Activated naive CD4-positive, alpha-beta T cell treated with anti-CD3 and anti-CD28 coated beads, Interleukin-2, amount 10 ng/mL, durations not matched to agents 7 days and 5 days (primary cell): ENCODE data around the gene MTUS2.

ENCODE experiments used
- CTCF ChIA-PET: fragments of 350-600 bp; sonication (Branson Sonifier 250); formaldehyde crosslinking; loops from one replicate; lab custom pipeline; 2021; ENCODE audit warnings: antibody characterized with exemption; lab: Charles Lee
- DNase-seq: peaks from one replicate; pipeline ENCODE4 v3.0.0-alpha.2; 2020
- H3K27ac Mint-ChIP-seq: one replicate; pipeline ENCODE4 v1.8.0; 2021; ENCODE audit warnings: mild to moderate bottlenecking, moderate library complexity, mixed read lengths
- H3K27me3 Mint-ChIP-seq: one replicate; pipeline ENCODE4 v1.8.0; 2021; ENCODE audit warnings: mild to moderate bottlenecking, mixed read lengths
- H3K36me3 Mint-ChIP-seq: one replicate; pipeline ENCODE4 v1.8.0; 2021; ENCODE audit warnings: mixed read lengths
- H3K4me1 Mint-ChIP-seq: one replicate; pipeline ENCODE4 v1.8.0; 2021; ENCODE audit warnings: mixed read lengths
- H3K4me3 Mint-ChIP-seq: one replicate; pipeline ENCODE4 v1.8.0; 2021; ENCODE audit warnings: mild to moderate bottlenecking, moderate library complexity, mixed read lengths
- H3K9me3 Mint-ChIP-seq: one replicate; pipeline ENCODE4 v1.8.0; 2021; ENCODE audit warnings: mixed read lengths

MTUS2 gene

GRCh38 chr13:29496241-29496712, 676.1 kb downstream of the MTUS2 start:
- no peak for DNase-seq
- Mint-ChIP-seq H3K27me3 (peaks cover 32% of the 10 kb centered on the region), H3K9me3 (no peaks in the 10 kb centered on the region), H3K4me3 (no peak overlapping the region), H3K4me1 (peaks cover 7% of the 10 kb centered on the region), H3K36me3 (no peaks in the 10 kb centered on the region), H3K27ac (no peak overlapping the region)
- CTCF ChIA-PET: interaction anchor here (1.0 kb wide), 1 partner anchor 212 kb away, joined by 5 read pairs; no protein-coding TSS in a partner anchor

- CTCF ChIA-PET: interaction anchor here (1.0 kb wide), 1 partner anchor 211 kb away, joined by 5 read pairs; no protein-coding TSS in a partner anchor
- no peaks in the 10 kb centered on the region for H3K36me3 Mint-ChIP-seq
- no peak for DNase-seq
- H3K4me3 Mint-ChIP-seq: no peak overlapping the region
- H3K4me1 Mint-ChIP-seq: peaks cover 7% of the 10 kb centered on the region
- no peaks in the 10 kb centered on the region for H3K9me3 Mint-ChIP-seq
- no peak overlapping the region for H3K27ac Mint-ChIP-seq
- peaks cover 34% of the 10 kb centered on the region for H3K27me3 Mint-ChIP-seq
Observed at GRCh38 chr13:29497137-29497654, 677.1 kb downstream of the MTUS2 start.

DNA sequence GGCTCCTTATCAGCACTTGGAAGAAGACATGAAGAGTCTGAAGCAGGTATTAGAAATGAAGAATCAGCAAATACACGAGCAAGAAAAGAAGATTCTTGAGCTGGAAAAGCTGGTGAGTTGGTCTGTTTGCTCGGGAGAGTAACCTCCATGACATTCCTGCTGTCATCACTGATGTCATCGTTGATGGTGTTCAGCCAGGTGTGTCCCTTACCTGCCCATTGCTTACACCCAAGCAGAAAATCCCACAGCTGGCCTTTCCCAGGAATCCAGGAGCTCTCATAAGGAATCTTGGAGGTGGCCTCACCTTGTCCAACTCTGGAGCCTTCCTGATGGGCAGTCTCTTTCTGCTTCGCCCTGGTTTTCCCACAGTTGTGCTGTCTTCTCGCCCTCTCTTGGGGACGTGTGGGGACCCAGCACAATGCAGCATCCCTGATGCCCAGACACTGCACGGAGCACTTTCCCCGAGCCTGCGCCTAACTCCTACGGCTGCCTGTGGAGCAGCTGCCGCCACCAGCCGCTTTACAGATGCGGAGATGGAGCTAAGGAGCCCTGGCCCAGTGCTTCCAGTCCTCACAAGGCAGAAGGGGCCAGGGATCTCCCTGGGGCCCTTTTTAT, 678.4 kb downstream of the MTUS2 start:
- Mint-ChIP-seq H3K27me3 (peaks cover 44% of the 10 kb centered on the region), H3K4me3 (no peak overlapping the region), H3K9me3 (no peaks in the 10 kb centered on the region), H3K27ac (no peak overlapping the region), H3K4me1 (peaks cover 7% of the 10 kb centered on the region), H3K36me3 (no peaks in the 10 kb centered on the region)
- CTCF ChIA-PET: interaction anchor here (2.2 kb wide), 1 partner anchor 9 kb away, joined by 9 read pairs; no protein-coding TSS in a partner anchor
- DNase-seq: no peak

DNA sequence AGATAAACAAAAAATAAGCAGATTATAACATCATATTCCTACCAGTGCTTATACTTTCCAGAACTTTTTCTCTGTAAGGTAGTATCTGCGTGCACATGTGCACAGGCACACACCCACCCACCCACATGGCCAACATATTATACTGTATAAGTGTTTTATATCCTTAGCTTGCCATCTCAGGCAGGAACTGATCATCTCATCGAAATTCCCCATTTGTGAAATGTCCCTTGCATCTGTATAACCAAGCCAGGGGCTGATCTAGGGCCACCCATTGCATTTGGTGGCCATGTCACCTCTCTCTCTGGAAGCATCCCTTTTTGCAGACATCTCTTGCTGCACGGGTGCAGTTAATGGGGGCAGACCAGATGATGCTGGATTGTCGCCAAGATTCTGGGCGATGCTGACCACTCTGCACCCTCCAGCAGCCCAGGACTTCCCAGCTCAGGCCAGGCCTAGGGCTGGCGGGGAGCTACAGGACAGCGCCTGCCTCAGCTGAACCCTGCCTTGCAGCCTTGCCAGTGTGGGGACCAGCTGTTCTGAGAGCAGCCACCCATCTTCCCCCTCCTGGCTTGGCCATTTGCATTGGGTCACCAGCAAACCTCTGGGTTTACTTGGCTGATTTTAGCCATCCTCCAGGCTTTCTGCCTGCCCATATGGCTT, 679.5 kb downstream of the MTUS2 start:
- DNase-seq: no peak
- Mint-ChIP-seq H3K4me3 (no peak overlapping the region), H3K27me3 (peaks cover 48% of the 10 kb centered on the region), H3K36me3 (no peaks in the 10 kb centered on the region), H3K4me1 (peaks cover 7% of the 10 kb centered on the region), H3K27ac (no peak overlapping the region), H3K9me3 (no peaks in the 10 kb centered on the region)
- CTCF ChIA-PET: interaction anchor here (2.2 kb wide), 1 partner anchor 8 kb away, joined by 9 read pairs; no protein-coding TSS in a partner anchor

DNA sequence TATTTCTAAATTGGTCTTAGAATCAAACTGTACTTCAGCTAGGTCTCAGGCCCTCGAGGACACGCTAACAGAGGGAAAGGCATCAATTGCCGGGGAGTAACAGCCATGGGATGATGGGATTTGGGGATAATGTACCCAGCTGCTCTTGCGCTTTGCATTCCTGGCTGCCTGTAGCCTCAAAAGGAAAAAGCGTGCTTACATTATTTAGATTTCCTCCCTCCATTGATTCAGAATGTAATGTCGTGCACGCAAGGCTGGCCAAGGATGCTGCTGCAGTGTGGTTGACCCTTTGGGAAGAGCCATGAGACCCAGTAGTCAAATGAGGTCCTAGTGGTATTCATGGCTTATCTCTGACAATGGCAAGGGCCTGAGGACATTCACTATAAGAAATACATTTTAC, 680.2 kb downstream of the MTUS2 start:
- H3K9me3 Mint-ChIP-seq: no peaks in the 10 kb centered on the region
- DNase-seq: no peak
- H3K27me3 Mint-ChIP-seq: peaks cover 48% of the 10 kb centered on the region
- H3K4me3 Mint-ChIP-seq: no peak overlapping the region
- CTCF ChIA-PET: interaction anchor here (2.2 kb wide), 1 partner anchor 7 kb away, joined by 9 read pairs; no protein-coding TSS in a partner anchor
- H3K27ac Mint-ChIP-seq: no peak overlapping the region
- peaks cover 7% of the 10 kb centered on the region for H3K4me1 Mint-ChIP-seq
- no peaks in the 10 kb centered on the region for H3K36me3 Mint-ChIP-seq

DNA sequence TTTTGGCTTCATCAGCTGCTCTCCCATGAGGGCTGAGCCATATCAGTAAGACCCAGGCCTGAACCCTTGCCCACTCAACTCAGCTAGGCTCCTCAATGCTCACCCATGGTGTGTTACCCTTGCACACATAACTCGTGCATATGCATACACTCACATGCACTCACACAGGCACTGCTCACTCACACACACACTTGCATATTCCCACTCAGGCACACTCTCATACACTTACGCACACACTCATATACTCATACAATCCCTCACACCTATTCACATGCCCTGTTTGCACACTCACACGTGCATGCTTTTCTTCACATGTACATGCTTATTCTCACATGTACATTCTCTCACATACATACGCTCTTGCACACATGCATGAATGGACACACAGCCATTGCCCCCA, 681.5 kb downstream of the MTUS2 start:
- CTCF ChIA-PET: interaction anchor here (0.9 kb wide), 1 partner anchor 212 kb away, joined by 3 read pairs; no protein-coding TSS in a partner anchor
- H3K9me3 Mint-ChIP-seq: no peaks in the 10 kb centered on the region
- H3K36me3 Mint-ChIP-seq: no peaks in the 10 kb centered on the region
- peaks cover 38% of the 10 kb centered on the region for H3K27me3 Mint-ChIP-seq
- DNase-seq: no peak
- H3K4me1 Mint-ChIP-seq: no peaks in the 10 kb centered on the region
- no peak overlapping the region for H3K4me3 Mint-ChIP-seq
- no peak overlapping the region for H3K27ac Mint-ChIP-seq

GRCh38 chr13:29502391-29503008, 682.4 kb downstream of the MTUS2 start:
- Mint-ChIP-seq H3K4me3 (no peak overlapping the region), H3K4me1 (no peaks in the 10 kb centered on the region), H3K36me3 (no peaks in the 10 kb centered on the region), H3K27me3 (peaks cover 30% of the 10 kb centered on the region), H3K9me3 (no peaks in the 10 kb centered on the region), H3K27ac (no peak overlapping the region)
- no peak for DNase-seq
- CTCF ChIA-PET: interaction anchor here (0.9 to 3.4 kb wide), 2 partner anchors 206 to 211 kb away, joined by 3 to 15 read pairs; no protein-coding TSS in a partner anchor

- H3K27me3 Mint-ChIP-seq: peaks cover 29% of the 10 kb centered on the region
- no peak overlapping the region for H3K4me3 Mint-ChIP-seq
- CTCF ChIA-PET: interaction anchor here (0.8 to 3.4 kb wide), 3 partner anchors 32 to 213 kb away, joined by 3 to 15 read pairs (median 4); no protein-coding TSS in a partner anchor
- no peak overlapping the region for H3K27ac Mint-ChIP-seq
- H3K36me3 Mint-ChIP-seq: no peaks in the 10 kb centered on the region
- no peaks in the 10 kb centered on the region for H3K9me3 Mint-ChIP-seq
- DNase-seq: peak; percentile 29
- H3K4me1 Mint-ChIP-seq: no peaks in the 10 kb centered on the region
Observed at GRCh38 chr13:29503041-29503837, 683.1 kb downstream of the MTUS2 start.

DNA sequence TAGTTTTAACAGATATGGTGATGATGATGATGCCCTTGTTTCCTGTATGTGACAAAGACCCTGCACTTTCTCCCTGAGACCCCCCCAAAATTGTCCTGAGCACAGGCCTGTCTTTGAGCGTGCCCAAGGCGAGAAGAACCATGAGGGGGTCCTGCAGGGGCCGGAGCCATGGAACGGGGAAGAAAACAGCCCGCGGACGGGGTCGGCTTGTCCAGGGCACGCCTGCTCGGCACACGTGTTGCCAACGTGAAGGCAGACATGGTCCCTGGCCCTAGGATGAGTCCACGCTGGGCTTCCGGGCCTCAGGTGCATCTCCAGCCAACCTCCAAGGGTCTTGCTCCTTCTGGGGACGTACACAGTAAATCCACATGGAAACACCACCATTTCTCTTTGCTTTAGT, 684.6 kb downstream of the MTUS2 start:
- no peak for DNase-seq
- no peaks in the 10 kb centered on the region for H3K4me1 Mint-ChIP-seq
- no peaks in the 10 kb centered on the region for H3K36me3 Mint-ChIP-seq
- H3K27me3 Mint-ChIP-seq: peaks cover 17% of the 10 kb centered on the region
- CTCF ChIA-PET: interaction anchor here (3.4 kb wide), 1 partner anchor 204 kb away, joined by 15 read pairs; no protein-coding TSS in a partner anchor
- no peak overlapping the region for H3K27ac Mint-ChIP-seq
- no peak overlapping the region for H3K4me3 Mint-ChIP-seq
- no peaks in the 10 kb centered on the region for H3K9me3 Mint-ChIP-seq

GRCh38 chr13:29505511-29505910, 685.4 kb downstream of the MTUS2 start:
- peaks cover 15% of the 10 kb centered on the region for H3K27me3 Mint-ChIP-seq
- no peak for DNase-seq
- no peaks in the 10 kb centered on the region for H3K36me3 Mint-ChIP-seq
- no peaks in the 10 kb centered on the region for H3K9me3 Mint-ChIP-seq
- no peaks in the 10 kb centered on the region for H3K4me1 Mint-ChIP-seq
- no peak overlapping the region for H3K27ac Mint-ChIP-seq
- H3K4me3 Mint-ChIP-seq: no peak overlapping the region
- CTCF ChIA-PET: interaction anchor here (3.4 kb wide), 1 partner anchor 203 kb away, joined by 15 read pairs; no protein-coding TSS in a partner anchor

DNA sequence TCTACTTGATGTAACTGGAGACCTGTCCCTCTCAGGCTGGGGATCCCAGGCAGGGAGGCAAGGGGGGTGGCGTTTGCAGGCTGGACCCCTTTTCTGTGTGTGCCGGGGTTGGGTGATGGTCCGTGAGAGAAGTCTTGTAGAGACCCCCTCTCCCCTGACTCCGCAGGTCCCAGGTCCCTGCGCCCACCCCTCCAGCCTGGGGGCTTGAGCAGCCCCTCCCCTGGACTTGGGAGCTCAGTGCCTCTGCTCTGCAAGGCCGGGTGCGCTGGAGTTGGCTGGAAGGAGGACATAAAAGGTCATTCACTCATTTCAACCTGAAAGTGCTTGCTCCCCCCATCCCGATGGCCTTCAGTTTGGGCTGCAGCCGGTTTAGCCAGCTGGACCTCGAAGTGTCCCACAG, 685.8 kb downstream of the MTUS2 start:
- Mint-ChIP-seq H3K9me3 (no peaks in the 10 kb centered on the region), H3K36me3 (no peaks in the 10 kb centered on the region), H3K4me3 (no peak overlapping the region), H3K4me1 (no peaks in the 10 kb centered on the region), H3K27me3 (peaks cover 15% of the 10 kb centered on the region), H3K27ac (no peak overlapping the region)
- DNase-seq: no peak
- CTCF ChIA-PET: interaction anchor here (5.6 kb wide), 1 partner anchor 202 kb away, joined by 47 read pairs; no protein-coding TSS in a partner anchor

- H3K27ac Mint-ChIP-seq: no peak overlapping the region
- H3K4me3 Mint-ChIP-seq: no peak overlapping the region
- H3K27me3 Mint-ChIP-seq: peaks cover 13% of the 10 kb centered on the region
- CTCF ChIA-PET: interaction anchor here (0.5 to 5.6 kb wide), 11 partner anchors 8 to 608 kb away, joined by 3 to 47 read pairs (median 8); no protein-coding TSS in a partner anchor
- H3K36me3 Mint-ChIP-seq: peaks cover 6% of the 10 kb centered on the region
- no peak for DNase-seq
- H3K9me3 Mint-ChIP-seq: no peaks in the 10 kb centered on the region
- H3K4me1 Mint-ChIP-seq: no peaks in the 10 kb centered on the region
Observed at GRCh38 chr13:29507356-29507755, 687.2 kb downstream of the MTUS2 start.
